ENCODE measurements around the gene XRCC4. TPM values are rescaled to one million over a fixed set of nuclear protein-coding genes. Genes with fewer than 3 reads are reported as not detected.

Gene XRCC4
- total RNA-seq, 1 experiment from 2014 or later: 24.6 TPM

- H3K27ac ChIP-seq (ENCODE audit: low read depth, low read length): no peak overlapping the region
- intact Hi-C loops (cut with micrococcal nuclease): loop anchor here (5.0 kb wide), 1 partner anchor 493 kb away; no protein-coding TSS in a partner anchor
- no peak overlapping the region for H3K4me3 ChIP-seq (replicated peaks in 1 of 2; ENCODE audit: low read depth in 1 of 2, low read length in 2 of 2)
- no peaks in the 10 kb centered on the region for H3K9me2 ChIP-seq (ENCODE audit: insufficient read depth)
- ATAC-seq: no peak
- H3K4me1 ChIP-seq (ENCODE audit: control insufficient read depth in 1 of 2, insufficient read depth in 2 of 2, low read length in 2 of 2): no peaks in the 10 kb centered on the region; a peak in 1 of 4 replicates
- peaks cover 100% of the 10 kb centered on the region for H3K79me2 ChIP-seq (ENCODE audit: insufficient read depth, low read length)
- no peak overlapping the region for H2AFZ ChIP-seq (ENCODE audit: low read depth, low read length, poor library complexity, severe bottlenecking)
- ChIA-PET RAD21 (ENCODE audit: low non-redundant PET in 1 of 2, low total read pairs in 2 of 2, uncharacterized antibody in 2 of 2, unreplicated experiment in 2 of 2) (no interaction called here), POLR2A (no interaction called here), CTCF (no interaction called here)
- no peak for TF ChIP-seq JUND (IDR thresholded peaks at IDR 0.05)
- TF ChIP-seq ZNF274 (IDR thresholded peaks at IDR 0.05; ENCODE audit: low read depth, low read length): no peak
- no peak for TF ChIP-seq SRF (IDR thresholded peaks at IDR 0.05; ENCODE audit: low read depth)
- no peak for TF ChIP-seq POLR2AphosphoS5 (IDR thresholded peaks at IDR 0.05; ENCODE audit: low read depth, low read length)
- TF ChIP-seq POLR2A (IDR thresholded peaks at IDR 0.05; ENCODE audit: borderline replicate concordance, extremely low read depth, insufficient read depth, insufficient read length): no peak
- TF ChIP-seq EZH2phosphoT487 (IDR thresholded peaks at IDR 0.05; ENCODE audit: borderline replicate concordance): no peak
- no peak for TF ChIP-seq SP1 (IDR thresholded peaks at IDR 0.05; ENCODE audit: low read depth)
- TF ChIP-seq ZFX (IDR thresholded peaks at IDR 0.05): no peak
- no peak for TF ChIP-seq MAX (IDR thresholded peaks at IDR 0.05)
- TF ChIP-seq ZBTB33 (IDR thresholded peaks at IDR 0.05; ENCODE audit: extremely low read depth, insufficient replicate concordance, low read length): no peak
- TF ChIP-seq FOSL1 (IDR thresholded peaks at IDR 0.05; ENCODE audit: low read depth): no peak
- TF ChIP-seq EZH2 (IDR thresholded peaks at IDR 0.05): no peak
- no peak for TF ChIP-seq ELF1 (IDR thresholded peaks at IDR 0.05; ENCODE audit: borderline replicate concordance, low read depth)
- TF ChIP-seq CTCF (IDR thresholded peaks at IDR 0.05 in 2 of 3, conservative IDR thresholded peaks at IDR 0.05 in 1 of 3; ENCODE audit: borderline replicate concordance in 1 of 3, insufficient read depth in 1 of 3, low read depth in 2 of 3, low read length in 2 of 3): no peak
- TF ChIP-seq CBX3 (IDR thresholded peaks at IDR 0.05; ENCODE audit: low read depth): no peak
- TF ChIP-seq REST (IDR thresholded peaks at IDR 0.05; ENCODE audit: low read depth): no peak
- no peak overlapping the region for H3K9ac ChIP-seq (ENCODE audit: low read length)
- BruUV-seq (replicated peaks): no TSS peak
- no peak for DNase-seq (ENCODE audit: low read depth, low spot score)
- no peaks in the 10 kb centered on the region for H3K9me3 ChIP-seq (ENCODE audit: control insufficient read depth in 1 of 2, insufficient read depth in 1 of 2, low read depth in 1 of 2, low read length in 2 of 2)
- H3K4me2 ChIP-seq (ENCODE audit: low read length): no peak overlapping the region
- peaks cover 0 to 9% of the 10 kb centered on the region in 2 experiments; a peak in 1 of 4 replicates for H3K36me3 ChIP-seq (ENCODE audit: control insufficient read depth in 1 of 2, insufficient read depth in 2 of 2, low read length in 2 of 2)
- H3K27me3 ChIP-seq (ENCODE audit: insufficient read depth, low read length): no peaks in the 10 kb centered on the region
- peaks cover 29% of the 10 kb centered on the region; the same call in 1 of the 2 replicates for H4K20me1 ChIP-seq (ENCODE audit: insufficient read depth)
These were observed 8.1 kb upstream of the XRCC4 start for GRCh38 chr5:83069096-83069799.
